Measurements from ENCODE around the gene VTA1. TPM values are rescaled to one million over a fixed set of nuclear protein-coding genes. Genes with fewer than 3 reads are reported as not detected.

Gene VTA1
- polyA plus RNA-seq, 1 donor (not counting 4 experiments of a cell fraction or from before 2014, with no cell fraction given), result 97.4 TPM

DNA sequence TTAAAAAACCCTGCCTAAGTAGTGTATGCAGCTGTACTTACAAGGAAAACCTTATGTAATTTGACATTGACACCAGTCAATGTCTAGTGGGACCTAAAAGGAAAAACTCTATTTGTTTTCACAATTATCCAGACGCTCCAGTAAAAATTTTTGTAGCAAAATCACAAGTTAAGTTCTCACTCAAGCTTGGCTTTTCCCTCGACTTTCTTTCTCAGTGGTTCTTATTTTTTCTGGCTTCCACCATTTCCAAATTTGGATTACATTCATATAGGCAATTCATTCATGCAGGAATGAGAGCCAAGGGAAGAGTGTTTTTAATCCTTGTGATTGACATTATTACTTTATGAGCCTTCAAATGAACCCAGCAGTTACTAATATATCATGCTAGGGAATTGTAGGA, 88.7 kb downstream of the VTA1 start:
- Histone ChIP-seq H3K36me3 (ENCODE audit: control insufficient read depth in 2 of 2, extremely low read depth in 1 of 2, insufficient read depth in 2 of 2, low read length in 2 of 2) (no peaks in the 10 kb centered on the region), H3K9me1 (ENCODE audit: control insufficient read depth, extremely low read depth, insufficient read depth, low read length) (no peaks in the 10 kb centered on the region), H3K9me3 (ENCODE audit: control insufficient read depth, low read depth, low read length) (no peaks in the 10 kb centered on the region), H3K27ac (ENCODE audit: control insufficient read depth, insufficient read depth, low read length) (no peak overlapping the region), H3K9ac (ENCODE audit: control insufficient read depth, extremely low read depth, insufficient read depth, low read length) (no peak overlapping the region), H3K27me3 (ENCODE audit: control insufficient read depth, extremely low read depth, insufficient read depth, low read length) (no peaks in the 10 kb centered on the region), H3K79me2 (ENCODE audit: control insufficient read depth, insufficient read depth, low read length) (no peaks in the 10 kb centered on the region), H2AFZ (ENCODE audit: control insufficient read depth, low read length) (no peak overlapping the region), H3K4me3 (ENCODE audit: control insufficient read depth in 2 of 3, extremely low read depth in 1 of 3, insufficient read depth in 2 of 3, low read depth in 1 of 3, low read length in 3 of 3) (no peak overlapping the region), H4K20me1 (ENCODE audit: control insufficient read depth, extremely low read depth, insufficient read depth, low read length) (no peaks in the 10 kb centered on the region), H3K4me1 (ENCODE audit: control insufficient read depth, extremely low read depth, insufficient read depth, low read length) (no peaks in the 10 kb centered on the region), H3K4me2 (ENCODE audit: control insufficient read depth, extremely low read depth, insufficient read depth, low read depth, low read length) (no peak overlapping the region)
- no peak for FAIRE-seq
- TF ChIP-seq EZH2 (IDR thresholded peaks at IDR 0.05; ENCODE audit: low read length), result no peak
- TF ChIP-seq, protein P1, sequence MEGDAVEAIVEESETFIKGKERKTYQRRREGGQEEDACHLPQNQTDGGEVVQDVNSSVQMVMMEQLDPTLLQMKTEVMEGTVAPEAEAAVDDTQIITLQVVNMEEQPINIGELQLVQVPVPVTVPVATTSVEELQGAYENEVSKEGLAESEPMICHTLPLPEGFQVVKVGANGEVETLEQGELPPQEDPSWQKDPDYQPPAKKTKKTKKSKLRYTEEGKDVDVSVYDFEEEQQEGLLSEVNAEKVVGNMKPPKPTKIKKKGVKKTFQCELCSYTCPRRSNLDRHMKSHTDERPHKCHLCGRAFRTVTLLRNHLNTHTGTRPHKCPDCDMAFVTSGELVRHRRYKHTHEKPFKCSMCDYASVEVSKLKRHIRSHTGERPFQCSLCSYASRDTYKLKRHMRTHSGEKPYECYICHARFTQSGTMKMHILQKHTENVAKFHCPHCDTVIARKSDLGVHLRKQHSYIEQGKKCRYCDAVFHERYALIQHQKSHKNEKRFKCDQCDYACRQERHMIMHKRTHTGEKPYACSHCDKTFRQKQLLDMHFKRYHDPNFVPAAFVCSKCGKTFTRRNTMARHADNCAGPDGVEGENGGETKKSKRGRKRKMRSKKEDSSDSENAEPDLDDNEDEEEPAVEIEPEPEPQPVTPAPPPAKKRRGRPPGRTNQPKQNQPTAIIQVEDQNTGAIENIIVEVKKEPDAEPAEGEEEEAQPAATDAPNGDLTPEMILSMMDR (optimal IDR thresholded peaks at IDR 0.05 in 1 of 3, IDR thresholded peaks at IDR 0.05 in 1 of 3, conservative IDR thresholded peaks at IDR 0.05 in 1 of 3; ENCODE audit: extremely low read depth in 1 of 3, insufficient read depth in 2 of 3, low read length in 3 of 3), result no peak
- dilution Hi-C loops (cut with MboI; ENCODE audit: extremely low pct_ligation_motif_present, low sequenced_read_pairs), result no loop called here
- DNase-seq (ENCODE audit: low read depth, low spot score), result no peak

DNA sequence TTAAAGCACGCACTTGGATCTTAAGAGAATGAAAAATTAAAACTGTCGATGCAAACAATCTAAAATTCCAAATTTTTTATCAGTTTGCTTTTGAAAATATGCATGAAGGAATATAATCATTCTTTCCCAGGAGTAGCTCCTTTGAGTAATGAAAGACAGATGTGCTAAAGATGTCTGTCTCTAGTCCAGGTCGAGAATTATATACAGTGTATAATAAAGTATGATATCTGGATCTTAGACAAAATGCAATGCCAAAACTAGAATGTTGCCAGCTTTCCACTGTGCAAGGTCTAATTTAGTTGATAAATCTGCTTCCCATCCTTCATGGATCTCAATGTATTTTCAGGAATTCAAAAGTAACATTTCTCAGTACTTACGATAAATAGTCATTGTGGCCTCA, 89.6 kb downstream of the VTA1 start:
- Histone ChIP-seq H4K20me1 (ENCODE audit: control insufficient read depth, extremely low read depth, insufficient read depth, low read length) (no peaks in the 10 kb centered on the region), H2AFZ (ENCODE audit: control insufficient read depth, low read length) (no peak overlapping the region), H3K79me2 (ENCODE audit: control insufficient read depth, insufficient read depth, low read length) (no peaks in the 10 kb centered on the region), H3K9me1 (ENCODE audit: control insufficient read depth, extremely low read depth, insufficient read depth, low read length) (no peaks in the 10 kb centered on the region), H3K9me3 (ENCODE audit: control insufficient read depth, low read depth, low read length) (no peaks in the 10 kb centered on the region), H3K9ac (ENCODE audit: control insufficient read depth, extremely low read depth, insufficient read depth, low read length) (no peak overlapping the region), H3K4me3 (ENCODE audit: control insufficient read depth in 2 of 3, extremely low read depth in 1 of 3, insufficient read depth in 2 of 3, low read depth in 1 of 3, low read length in 3 of 3) (no peak overlapping the region), H3K4me2 (ENCODE audit: control insufficient read depth, extremely low read depth, insufficient read depth, low read depth, low read length) (no peak overlapping the region), H3K27ac (ENCODE audit: control insufficient read depth, insufficient read depth, low read length) (no peak overlapping the region), H3K36me3 (ENCODE audit: control insufficient read depth in 2 of 2, extremely low read depth in 1 of 2, insufficient read depth in 2 of 2, low read length in 2 of 2) (no peaks in the 10 kb centered on the region), H3K4me1 (ENCODE audit: control insufficient read depth, extremely low read depth, insufficient read depth, low read length) (no peaks in the 10 kb centered on the region), H3K27me3 (ENCODE audit: control insufficient read depth, extremely low read depth, insufficient read depth, low read length) (no peaks in the 10 kb centered on the region)
- dilution Hi-C loops (cut with MboI; ENCODE audit: extremely low pct_ligation_motif_present, low sequenced_read_pairs), result no loop called here
- DNase-seq (ENCODE audit: low read depth, low spot score) (no peak), FAIRE-seq (no peak)
- no peak for TF ChIP-seq EZH2 (IDR thresholded peaks at IDR 0.05; ENCODE audit: low read length)
- TF ChIP-seq, protein P1 (optimal IDR thresholded peaks at IDR 0.05 in 1 of 3, IDR thresholded peaks at IDR 0.05 in 1 of 3, conservative IDR thresholded peaks at IDR 0.05 in 1 of 3; ENCODE audit: extremely low read depth in 1 of 3, insufficient read depth in 2 of 3, low read length in 3 of 3), result no peak
